ENCODE measurements around the gene LAMA5. TPM values are rescaled to one million over a fixed set of nuclear protein-coding genes. Genes with fewer than 3 reads are reported as not detected.

LAMA5 gene
- total and polyA plus RNA-seq, 5 donors from 2014 or later: 0.30 to 0.91 TPM; not detected in 3

GRCh38 chr20:62350098-62350628, 16.9 kb downstream of the LAMA5 start:
- no peak for ATAC-seq (ENCODE audit: low read depth in 2 of 2)
- no peak overlapping the region for H3K4me3 Mint-ChIP-seq

GRCh38 chr20:62349556-62350097, 17.5 kb downstream of the LAMA5 start:
- Mint-ChIP-seq H3K27ac (peak overlapping the region in 1 of 3 donors; percentile 88), H3K4me1 (no peaks in the 10 kb centered on the region)

More at GRCh38 chr20:62350098-62350628, 16.9 kb downstream of the LAMA5 start:
- H3K27me3 ChIP-seq (ENCODE audit: control insufficient read depth, insufficient read depth, low read length): no peaks in the 10 kb centered on the region
- peaks cover 0 to 8% (median 3%) of the 10 kb centered on the region in 7 donors for H3K9me3 Mint-ChIP-seq
- H3K9me3 ChIP-seq (ENCODE audit: control insufficient read depth in 2 of 2, low read length in 2 of 2): peaks cover 0 to 2% of the 10 kb centered on the region in 2 experiments
- no peaks in the 10 kb centered on the region for H3K36me3 ChIP-seq (ENCODE audit: control insufficient read depth, insufficient read depth, low read length)
- no peak overlapping the region for H3K27ac ChIP-seq (ENCODE audit: insufficient read depth, low read length, poor library complexity, severe bottlenecking)
- no peaks in the 10 kb centered on the region for H3K27me3 Mint-ChIP-seq
- H3K4me1 ChIP-seq (ENCODE audit: control insufficient read depth, insufficient read depth, low read length, poor library complexity, severe bottlenecking): no peaks in the 10 kb centered on the region
- no peaks in the 10 kb centered on the region for H3K36me3 Mint-ChIP-seq
- no peak overlapping the region for H3K27ac Mint-ChIP-seq
- no peak overlapping the region for H3K4me3 ChIP-seq (ENCODE audit: low read depth, low read length)
- no peak for DNase-seq
- no peaks in the 10 kb centered on the region for H3K4me1 Mint-ChIP-seq

GRCh38 chr20:62348604-62349003, 18.5 kb downstream of the LAMA5 start:
- no peak overlapping the region for H3K27ac ChIP-seq (ENCODE audit: insufficient read depth, low read length, poor library complexity, severe bottlenecking)
- no peaks in the 10 kb centered on the region for H3K36me3 ChIP-seq (ENCODE audit: control insufficient read depth, insufficient read depth, low read length)
- Mint-ChIP-seq H3K9me3 (peaks cover 0 to 8% (median 3%) of the 10 kb centered on the region in 7 donors), H3K36me3 (no peaks in the 10 kb centered on the region), H3K4me1 (no peaks in the 10 kb centered on the region), H3K4me3 (no peak overlapping the region), H3K27ac (no peak overlapping the region), H3K27me3 (no peaks in the 10 kb centered on the region)
- ATAC-seq (ENCODE audit: low read depth in 2 of 2) (no peak), DNase-seq (no peak)
- no peaks in the 10 kb centered on the region for H3K27me3 ChIP-seq (ENCODE audit: control insufficient read depth, insufficient read depth, low read length)
- H3K9me3 ChIP-seq (ENCODE audit: control insufficient read depth in 2 of 2, low read length in 2 of 2): peaks cover 0 to 2% of the 10 kb centered on the region in 2 experiments
- no peaks in the 10 kb centered on the region for H3K4me1 ChIP-seq (ENCODE audit: control insufficient read depth, insufficient read depth, low read length, poor library complexity, severe bottlenecking)
- no peak overlapping the region for H3K4me3 ChIP-seq (ENCODE audit: low read depth, low read length)

More at GRCh38 chr20:62349556-62350097, 17.5 kb downstream of the LAMA5 start:
- H3K4me1 ChIP-seq (ENCODE audit: control insufficient read depth, insufficient read depth, low read length, poor library complexity, severe bottlenecking): no peaks in the 10 kb centered on the region
- no peaks in the 10 kb centered on the region for H3K36me3 ChIP-seq (ENCODE audit: control insufficient read depth, insufficient read depth, low read length)
- no peaks in the 10 kb centered on the region for H3K36me3 Mint-ChIP-seq
- no peak overlapping the region for H3K4me3 Mint-ChIP-seq
- H3K4me3 ChIP-seq (ENCODE audit: low read depth, low read length): no peak overlapping the region
- no peaks in the 10 kb centered on the region for H3K27me3 ChIP-seq (ENCODE audit: control insufficient read depth, insufficient read depth, low read length)
- H3K27ac ChIP-seq (ENCODE audit: insufficient read depth, low read length, poor library complexity, severe bottlenecking): no peak overlapping the region
- ATAC-seq (ENCODE audit: low read depth in 2 of 2) (no peak), DNase-seq (no peak)
- H3K27me3 Mint-ChIP-seq: no peaks in the 10 kb centered on the region
- peaks cover 0 to 2% of the 10 kb centered on the region in 2 experiments for H3K9me3 ChIP-seq (ENCODE audit: control insufficient read depth in 2 of 2, low read length in 2 of 2)
- H3K9me3 Mint-ChIP-seq: peaks cover 0 to 8% (median 3%) of the 10 kb centered on the region in 7 donors

GRCh38 chr20:62347445-62347844, 19.7 kb downstream of the LAMA5 start:
- Histone ChIP-seq H3K36me3 (ENCODE audit: control insufficient read depth, insufficient read depth, low read length) (no peaks in the 10 kb centered on the region), H3K9me3 (ENCODE audit: control insufficient read depth in 2 of 2, low read length in 2 of 2) (peaks cover 0 to 2% of the 10 kb centered on the region in 2 experiments), H3K27ac (ENCODE audit: insufficient read depth, low read length, poor library complexity, severe bottlenecking) (no peak overlapping the region), H3K4me3 (ENCODE audit: low read depth, low read length) (no peak overlapping the region), H3K4me1 (ENCODE audit: control insufficient read depth, insufficient read depth, low read length, poor library complexity, severe bottlenecking) (no peaks in the 10 kb centered on the region), H3K27me3 (ENCODE audit: control insufficient read depth, insufficient read depth, low read length) (no peaks in the 10 kb centered on the region)
- Mint-ChIP-seq H3K36me3 (no peaks in the 10 kb centered on the region), H3K9me3 (peaks cover 0 to 8% (median 3%) of the 10 kb centered on the region in 7 donors), H3K27ac (no peak overlapping the region), H3K4me3 (no peak overlapping the region), H3K27me3 (no peaks in the 10 kb centered on the region), H3K4me1 (no peaks in the 10 kb centered on the region)
- DNase-seq (no peak), ATAC-seq (ENCODE audit: low read depth in 2 of 2) (no peak)

GRCh38 chr20:62347151-62347404, 20.0 kb downstream of the LAMA5 start:
- no peak overlapping the region for H3K27ac Mint-ChIP-seq
- Histone ChIP-seq H3K27me3 (ENCODE audit: control insufficient read depth, insufficient read depth, low read length) (no peaks in the 10 kb centered on the region), H3K9me3 (ENCODE audit: control insufficient read depth in 2 of 2, low read length in 2 of 2) (peaks cover 0 to 2% of the 10 kb centered on the region in 2 experiments), H3K27ac (ENCODE audit: insufficient read depth, low read length, poor library complexity, severe bottlenecking) (no peak overlapping the region), H3K4me1 (ENCODE audit: control insufficient read depth, insufficient read depth, low read length, poor library complexity, severe bottlenecking) (no peaks in the 10 kb centered on the region), H3K4me3 (ENCODE audit: low read depth, low read length) (no peak overlapping the region), H3K36me3 (ENCODE audit: control insufficient read depth, insufficient read depth, low read length) (no peaks in the 10 kb centered on the region)
- no peaks in the 10 kb centered on the region for H3K27me3 Mint-ChIP-seq
- no peak overlapping the region for H3K4me3 Mint-ChIP-seq
- no peak for DNase-seq
- peaks cover 0 to 8% (median 3%) of the 10 kb centered on the region in 7 donors for H3K9me3 Mint-ChIP-seq
- H3K36me3 Mint-ChIP-seq: no peaks in the 10 kb centered on the region
- no peaks in the 10 kb centered on the region for H3K4me1 Mint-ChIP-seq
- no peak for ATAC-seq (ENCODE audit: low read depth in 2 of 2)

GRCh38 chr20:62346398-62347150, 20.5 kb downstream of the LAMA5 start:
- Histone ChIP-seq H3K4me3 (ENCODE audit: low read depth, low read length) (no peak overlapping the region), H3K27me3 (ENCODE audit: control insufficient read depth, insufficient read depth, low read length) (no peaks in the 10 kb centered on the region), H3K9me3 (ENCODE audit: control insufficient read depth in 2 of 2, low read length in 2 of 2) (peaks cover 0 to 2% of the 10 kb centered on the region in 2 experiments), H3K36me3 (ENCODE audit: control insufficient read depth, insufficient read depth, low read length) (no peaks in the 10 kb centered on the region), H3K27ac (ENCODE audit: insufficient read depth, low read length, poor library complexity, severe bottlenecking) (no peak overlapping the region), H3K4me1 (ENCODE audit: control insufficient read depth, insufficient read depth, low read length, poor library complexity, severe bottlenecking) (no peaks in the 10 kb centered on the region)
- peaks cover 0 to 8% (median 3%) of the 10 kb centered on the region in 7 donors for H3K9me3 Mint-ChIP-seq
- DNase-seq (no peak), ATAC-seq (ENCODE audit: low read depth in 2 of 2) (no peak)
- no peak overlapping the region for H3K27ac Mint-ChIP-seq
- H3K4me3 Mint-ChIP-seq: no peak overlapping the region
- H3K27me3 Mint-ChIP-seq: no peaks in the 10 kb centered on the region
- H3K36me3 Mint-ChIP-seq: no peaks in the 10 kb centered on the region
- no peaks in the 10 kb centered on the region for H3K4me1 Mint-ChIP-seq

GRCh38 chr20:62345681-62346370, 21.3 kb downstream of the LAMA5 start:
- DNase-seq: no peak

More at GRCh38 chr20:62345681-62346370, 21.3 kb downstream of the LAMA5 start:
- Histone ChIP-seq H3K4me1 (ENCODE audit: control insufficient read depth, insufficient read depth, low read length, poor library complexity, severe bottlenecking) (no peaks in the 10 kb centered on the region), H3K27me3 (ENCODE audit: control insufficient read depth, insufficient read depth, low read length) (no peaks in the 10 kb centered on the region), H3K36me3 (ENCODE audit: control insufficient read depth, insufficient read depth, low read length) (no peaks in the 10 kb centered on the region), H3K27ac (ENCODE audit: insufficient read depth, low read length, poor library complexity, severe bottlenecking) (no peak overlapping the region), H3K9me3 (ENCODE audit: control insufficient read depth in 2 of 2, low read length in 2 of 2) (peaks cover 0 to 4% of the 10 kb centered on the region in 2 experiments), H3K4me3 (ENCODE audit: low read depth, low read length) (no peak overlapping the region)
- Mint-ChIP-seq H3K4me1 (no peaks in the 10 kb centered on the region), H3K36me3 (no peaks in the 10 kb centered on the region), H3K9me3 (peaks cover 0 to 8% (median 3%) of the 10 kb centered on the region in 7 donors), H3K27ac (no peak overlapping the region), H3K4me3 (no peak overlapping the region), H3K27me3 (no peaks in the 10 kb centered on the region)
- ATAC-seq (ENCODE audit: low read depth in 2 of 2): no peak

Data from CD4-positive, CD25-positive, alpha-beta regulatory T cell (primary cell).